PC-3 (cell line): Measurements from ENCODE around the gene IL1RAP.
"Not testable (repeated sequence)": the region's sequence is repeated elsewhere in the genome, so short reads cannot be mapped to it uniquely, and the experiment has no call there.

Source experiments
- EZH2 ChIP-seq: fragments of 300-600 bp; sonication (generic); IDR thresholded peaks from one replicate; pipeline ENCODE4 v1.6.1; 2017; ENCODE audit warnings: antibody characterized with exemption, mild to moderate bottlenecking, low read length; ENCODE audit not compliant: unreplicated experiment
- EZH2phosphoT487 ChIP-seq: fragments of 300-600 bp; sonication (generic); IDR thresholded peaks from 2 replicates; pipeline ENCODE4 v1.6.1; 2018; ENCODE audit warnings: mild to moderate bottlenecking, antibody characterized with exemption, low read length, borderline replicate concordance
- TF ChIP-seq, protein P1 (sequence below): fragments of 300-600 bp; sonication (generic); conservative IDR thresholded peaks from 2 replicates; pipeline ENCODE4 v1.5.1; 2017; ENCODE audit warnings: antibody characterized with exemption, low read depth, mild to moderate bottlenecking, low read length

DNA sequence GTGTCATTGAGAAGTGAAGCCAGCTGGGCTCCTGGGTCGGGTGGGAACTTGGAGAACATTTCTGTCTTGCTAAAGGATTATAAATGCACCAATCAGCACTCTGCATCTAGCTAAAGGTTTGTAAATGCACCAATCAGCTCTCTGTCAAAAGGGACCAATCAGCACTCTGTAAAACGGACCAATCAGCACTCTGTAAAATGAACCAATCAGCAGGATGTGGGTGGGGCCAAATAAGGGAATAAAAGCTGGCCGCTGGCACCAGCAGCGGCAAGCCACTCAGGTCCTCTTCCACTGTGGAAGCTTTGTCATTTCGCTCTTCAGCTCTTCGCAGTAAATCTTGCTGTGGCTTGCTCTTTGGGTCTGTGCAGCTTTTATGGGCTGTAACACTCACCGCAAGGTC lies 164.0 kb downstream of the IL1RAP start:
- TF ChIP-seq, protein P1, sequence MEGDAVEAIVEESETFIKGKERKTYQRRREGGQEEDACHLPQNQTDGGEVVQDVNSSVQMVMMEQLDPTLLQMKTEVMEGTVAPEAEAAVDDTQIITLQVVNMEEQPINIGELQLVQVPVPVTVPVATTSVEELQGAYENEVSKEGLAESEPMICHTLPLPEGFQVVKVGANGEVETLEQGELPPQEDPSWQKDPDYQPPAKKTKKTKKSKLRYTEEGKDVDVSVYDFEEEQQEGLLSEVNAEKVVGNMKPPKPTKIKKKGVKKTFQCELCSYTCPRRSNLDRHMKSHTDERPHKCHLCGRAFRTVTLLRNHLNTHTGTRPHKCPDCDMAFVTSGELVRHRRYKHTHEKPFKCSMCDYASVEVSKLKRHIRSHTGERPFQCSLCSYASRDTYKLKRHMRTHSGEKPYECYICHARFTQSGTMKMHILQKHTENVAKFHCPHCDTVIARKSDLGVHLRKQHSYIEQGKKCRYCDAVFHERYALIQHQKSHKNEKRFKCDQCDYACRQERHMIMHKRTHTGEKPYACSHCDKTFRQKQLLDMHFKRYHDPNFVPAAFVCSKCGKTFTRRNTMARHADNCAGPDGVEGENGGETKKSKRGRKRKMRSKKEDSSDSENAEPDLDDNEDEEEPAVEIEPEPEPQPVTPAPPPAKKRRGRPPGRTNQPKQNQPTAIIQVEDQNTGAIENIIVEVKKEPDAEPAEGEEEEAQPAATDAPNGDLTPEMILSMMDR = not testable (repeated sequence)
- not testable (repeated sequence) for TF ChIP-seq EZH2, EZH2phosphoT487
